ENCODE results near the gene SCN1A. TPM values are rescaled to one million over a fixed set of nuclear protein-coding genes. Genes with fewer than 3 reads are reported as not detected.

The SCN1A gene
- total and polyA plus RNA-seq, 2 experiments from 2014 or later, result 0.08 TPM; not detected in 1

DNA sequence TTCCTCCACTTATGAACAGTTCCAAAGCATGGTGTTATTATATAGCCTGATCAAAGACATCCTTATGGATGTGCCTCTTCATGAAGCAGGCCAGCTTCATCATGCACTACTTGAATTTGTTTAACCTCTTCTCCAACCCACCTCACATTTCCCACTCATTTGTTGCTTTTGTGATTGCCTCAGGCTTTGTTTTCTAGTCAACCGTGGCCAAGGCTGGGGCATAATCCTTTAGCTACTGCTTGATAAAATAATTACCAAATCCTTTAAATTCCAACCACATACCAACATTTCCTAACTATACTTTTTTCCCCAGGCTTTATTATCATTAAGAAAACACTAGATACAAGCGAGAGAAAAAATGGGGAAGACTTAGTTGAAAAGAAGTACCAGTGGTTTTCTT, 39.6 kb upstream of the SCN1A start:
- H3F3A ChIP-seq (ENCODE audit: insufficient read depth), result no peaks in the 10 kb centered on the region
- H3K9me3 ChIP-seq (ENCODE audit: low read depth), result no peaks in the 10 kb centered on the region
- no peaks in the 10 kb centered on the region for H4K20me1 ChIP-seq (ENCODE audit: insufficient read depth)
- H3K9me2 ChIP-seq (ENCODE audit: insufficient read depth), result no peaks in the 10 kb centered on the region
- no peak overlapping the region for H2AFZ ChIP-seq
- no peak overlapping the region for H3K4me3 ChIP-seq
- no peaks in the 10 kb centered on the region for H3K79me2 ChIP-seq (ENCODE audit: insufficient read depth)
- H3K27ac ChIP-seq, result no peak overlapping the region
- H3K4me1 ChIP-seq (ENCODE audit: insufficient read depth), result no peaks in the 10 kb centered on the region
- TF ChIP-seq EZH2phosphoT487 (IDR thresholded peaks at IDR 0.05; ENCODE audit: insufficient read depth, low read depth), result no peak
- no peak for TF ChIP-seq EZH2 (IDR thresholded peaks at IDR 0.05; ENCODE audit: insufficient read depth, poor library complexity, severe bottlenecking)
- no peak overlapping the region for H3K9ac ChIP-seq
- in situ Hi-C loops (cut with MboI), result no loop called here
- no peak for DNase-seq
- WGBS, 2 experiments (ENCODE audit: low coverage in 1 of 2, low lambda C conversion rate in 2 of 2, missing lambda C conversion rate in 2 of 2), result 16 to 20% methylated on average over 2 of the region's 2 CpGs
- no peaks in the 10 kb centered on the region for H3K36me3 ChIP-seq (ENCODE audit: low read depth)
- no peaks in the 10 kb centered on the region for H3K27me3 ChIP-seq (replicated peaks; ENCODE audit: insufficient read depth)
- H3K4me2 ChIP-seq (ENCODE audit: unreplicated experiment), result no peak overlapping the region

DNA sequence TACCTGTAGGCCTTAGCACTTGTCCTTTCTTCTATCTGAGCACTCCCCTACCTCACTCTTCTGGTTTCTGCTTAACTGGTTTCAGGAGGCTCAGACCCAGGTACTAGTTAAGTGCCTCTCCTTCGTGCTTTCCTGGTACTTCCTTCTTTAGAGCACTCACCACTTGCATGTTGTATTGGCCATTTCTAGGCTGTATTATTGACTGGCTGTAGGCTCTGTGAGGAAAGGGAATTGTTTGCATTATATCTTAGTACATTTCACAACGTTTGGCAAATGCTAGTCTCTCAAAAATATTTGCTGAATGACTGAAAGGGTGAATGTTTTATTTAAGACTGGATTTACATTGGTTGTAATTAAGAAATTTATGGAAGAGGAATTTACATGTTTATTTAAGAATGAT, 36.0 kb upstream of the SCN1A start:
- no peak overlapping the region for H3K27ac ChIP-seq
- H3K4me3 ChIP-seq, result no peak overlapping the region
- H3K27me3 ChIP-seq (replicated peaks; ENCODE audit: insufficient read depth), result no peaks in the 10 kb centered on the region
- no peak overlapping the region for H3K9ac ChIP-seq
- no peak overlapping the region for H3K4me2 ChIP-seq (ENCODE audit: unreplicated experiment)
- 20 to 21% methylated on average over 2 of the region's 2 CpGs for WGBS, 2 experiments (ENCODE audit: low coverage in 1 of 2, low lambda C conversion rate in 2 of 2, missing lambda C conversion rate in 2 of 2)
- H3K36me3 ChIP-seq (ENCODE audit: low read depth), result no peaks in the 10 kb centered on the region
- in situ Hi-C loops (cut with MboI), result no loop called here
- TF ChIP-seq EZH2 (IDR thresholded peaks at IDR 0.05; ENCODE audit: insufficient read depth, poor library complexity, severe bottlenecking) (no peak), EZH2phosphoT487 (IDR thresholded peaks at IDR 0.05; ENCODE audit: insufficient read depth, low read depth) (no peak)
- no peaks in the 10 kb centered on the region for H4K20me1 ChIP-seq (ENCODE audit: insufficient read depth)
- peaks cover 14% of the 10 kb centered on the region for H3K4me1 ChIP-seq (ENCODE audit: insufficient read depth)
- no peak overlapping the region for H2AFZ ChIP-seq
- no peak for DNase-seq
- H3K9me3 ChIP-seq (ENCODE audit: low read depth), result no peaks in the 10 kb centered on the region
- peaks cover 3% of the 10 kb centered on the region; the same call in 1 of the 2 replicates for H3F3A ChIP-seq (ENCODE audit: insufficient read depth)
- no peaks in the 10 kb centered on the region for H3K9me2 ChIP-seq (ENCODE audit: insufficient read depth)
- H3K79me2 ChIP-seq (ENCODE audit: insufficient read depth), result no peaks in the 10 kb centered on the region

DNA sequence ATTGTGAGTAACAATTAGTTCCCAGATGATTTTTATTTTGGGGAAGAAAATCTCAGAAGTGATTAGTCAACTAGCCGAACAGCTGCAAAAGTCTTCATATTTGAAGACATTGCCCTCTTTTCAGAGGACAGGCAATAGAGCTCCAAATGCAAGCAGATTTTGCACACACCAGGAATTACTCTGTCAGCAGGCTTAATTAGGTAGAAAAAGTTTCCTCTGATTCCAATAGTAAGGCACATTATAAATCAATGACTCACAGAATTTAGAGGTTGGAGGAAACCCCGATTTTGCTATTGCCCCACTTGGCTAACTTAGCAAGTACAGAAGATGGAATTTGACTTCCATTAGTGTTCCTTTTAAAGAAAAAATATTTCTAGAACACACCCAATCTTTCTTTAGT, 30.7 kb upstream of the SCN1A start:
- Histone ChIP-seq H3K4me3 (no peak overlapping the region), H3F3A (ENCODE audit: insufficient read depth) (peaks cover 12% of the 10 kb centered on the region; the same call in 1 of the 2 replicates), H3K4me2 (ENCODE audit: unreplicated experiment) (peak overlapping the region; percentile 36), H3K9me3 (ENCODE audit: low read depth) (no peaks in the 10 kb centered on the region), H2AFZ (peak overlapping the region; percentile 9; the same call in 1 of the 2 replicates), H3K9me2 (ENCODE audit: insufficient read depth) (no peaks in the 10 kb centered on the region), H4K20me1 (ENCODE audit: insufficient read depth) (no peaks in the 10 kb centered on the region), H3K79me2 (ENCODE audit: insufficient read depth) (no peaks in the 10 kb centered on the region), H3K36me3 (ENCODE audit: low read depth) (no peaks in the 10 kb centered on the region), H3K27ac (no peak overlapping the region), H3K4me1 (ENCODE audit: insufficient read depth) (peaks cover 21% of the 10 kb centered on the region), H3K9ac (no peak overlapping the region), H3K27me3 (replicated peaks; ENCODE audit: insufficient read depth) (no peaks in the 10 kb centered on the region)
- WGBS, 2 experiments (ENCODE audit: low coverage in 1 of 2, low lambda C conversion rate in 2 of 2, missing lambda C conversion rate in 2 of 2), result 3 to 7% methylated on average over 2 of the region's 2 CpGs
- in situ Hi-C loops (cut with MboI), result no loop called here
- peak; percentile 64 for DNase-seq
- TF ChIP-seq EZH2phosphoT487 (IDR thresholded peaks at IDR 0.05; ENCODE audit: insufficient read depth, low read depth), result no peak
- no peak for TF ChIP-seq EZH2 (IDR thresholded peaks at IDR 0.05; ENCODE audit: insufficient read depth, poor library complexity, severe bottlenecking)

DNA sequence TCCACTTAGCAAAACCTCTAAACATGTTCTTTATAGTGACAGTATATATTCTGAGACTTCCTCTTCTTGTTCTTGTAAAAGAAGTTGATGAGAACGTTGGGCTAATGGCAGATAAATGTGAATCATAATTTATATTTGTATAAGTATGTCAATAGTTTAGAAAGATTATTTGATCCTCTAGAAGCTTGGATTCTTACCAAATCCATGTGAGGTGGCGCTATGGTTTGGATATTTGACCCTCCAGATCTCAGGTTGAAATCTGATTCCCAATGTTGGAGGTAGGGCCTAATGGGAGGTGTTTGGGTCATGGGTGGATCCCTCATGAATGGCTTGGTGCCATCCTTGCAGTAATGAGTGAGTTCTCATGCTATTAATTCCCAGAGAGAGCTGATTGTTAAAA, 29.8 kb upstream of the SCN1A start:
- H3K4me1 ChIP-seq (ENCODE audit: insufficient read depth), result peaks cover 21% of the 10 kb centered on the region
- H3K9me2 ChIP-seq (ENCODE audit: insufficient read depth), result no peaks in the 10 kb centered on the region
- TF ChIP-seq EZH2 (IDR thresholded peaks at IDR 0.05; ENCODE audit: insufficient read depth, poor library complexity, severe bottlenecking) (no peak), EZH2phosphoT487 (IDR thresholded peaks at IDR 0.05; ENCODE audit: insufficient read depth, low read depth) (no peak)
- H4K20me1 ChIP-seq (ENCODE audit: insufficient read depth), result no peaks in the 10 kb centered on the region
- no peak overlapping the region for H3K4me3 ChIP-seq
- in situ Hi-C loops (cut with MboI), result no loop called here
- H3F3A ChIP-seq (ENCODE audit: insufficient read depth), result peaks cover 12% of the 10 kb centered on the region; the same call in 1 of the 2 replicates
- no peaks in the 10 kb centered on the region for H3K36me3 ChIP-seq (ENCODE audit: low read depth)
- no peaks in the 10 kb centered on the region for H3K79me2 ChIP-seq (ENCODE audit: insufficient read depth)
- no peak overlapping the region for H3K27ac ChIP-seq
- H3K4me2 ChIP-seq (ENCODE audit: unreplicated experiment), result no peak overlapping the region
- DNase-seq, result no peak
- H3K9me3 ChIP-seq (ENCODE audit: low read depth), result no peaks in the 10 kb centered on the region
- H3K27me3 ChIP-seq (replicated peaks; ENCODE audit: insufficient read depth), result no peaks in the 10 kb centered on the region
- no peak overlapping the region for H3K9ac ChIP-seq
- WGBS, 2 experiments (ENCODE audit: low coverage in 1 of 2, low lambda C conversion rate in 2 of 2, missing lambda C conversion rate in 2 of 2), result 62 to 66% methylated on average over 2 of the region's 2 CpGs
- H2AFZ ChIP-seq, result no peak overlapping the region
